ENCODE results near the gene SPARCL1. TPM values are rescaled to one million over a fixed set of nuclear protein-coding genes. Genes with fewer than 3 reads are reported as not detected.

SPARCL1 gene
- total and polyA plus RNA-seq, 2 donors (not counting 3 experiments of a cell fraction or from before 2014, with no cell fraction given) = not detected

- dilution Hi-C loops (cut with MboI; ENCODE audit: extremely low pct_ligation_motif_present, low sequenced_read_pairs) (no loop called here), intact Hi-C loops (cut with micrococcal nuclease) (no loop called here)
- no peaks in the 10 kb centered on the region for H3K79me2 ChIP-seq (ENCODE audit: control insufficient read depth, insufficient read depth, low read length)
- H3K9ac ChIP-seq (replicated peaks; ENCODE audit: extremely low read depth, insufficient read depth, low read length) = no peak overlapping the region
- no peak for FAIRE-seq
- H3K4me2 ChIP-seq (ENCODE audit: insufficient read depth, low read length) = no peak overlapping the region
- no peaks in the 10 kb centered on the region for H3K9me3 ChIP-seq (replicated peaks; ENCODE audit: control insufficient read depth, insufficient read depth, low read length)
- no peak overlapping the region for H3K4me3 ChIP-seq (replicated peaks in 1 of 3; ENCODE audit: insufficient read depth in 1 of 3, low read depth in 1 of 3, low read length in 3 of 3)
- peaks cover 0 to 2% of the 10 kb centered on the region in 2 experiments for H3K27me3 ChIP-seq (ENCODE audit: control insufficient read depth in 2 of 2, insufficient read depth in 2 of 2, low read length in 2 of 2)
- H3K27ac ChIP-seq (ENCODE audit: insufficient read depth, low read depth, low read length) = no peak overlapping the region
- no peak for TF ChIP-seq GATA2 (IDR thresholded peaks at IDR 0.05; ENCODE audit: insufficient read depth, insufficient read length, low read depth, low read length)
- no peak for TF ChIP-seq CTCF (IDR thresholded peaks at IDR 0.05; ENCODE audit: extremely low read depth in 1 of 2, insufficient read depth in 1 of 2, low read depth in 1 of 2, low read length in 2 of 2)
- TF ChIP-seq EZH2 (IDR thresholded peaks at IDR 0.05; ENCODE audit: borderline replicate concordance, low read depth, low read length, severe bottlenecking) = no peak
- TF ChIP-seq MYC (IDR thresholded peaks at IDR 0.05; ENCODE audit: low read depth, low read length) = no peak
- no peak for TF ChIP-seq POLR2A (IDR thresholded peaks at IDR 0.05; ENCODE audit: low read depth, low read length)
- no peak for TF ChIP-seq FOS (IDR thresholded peaks at IDR 0.05; ENCODE audit: borderline replicate concordance, insufficient read depth, low read length)
- TF ChIP-seq MAX (IDR thresholded peaks at IDR 0.05; ENCODE audit: insufficient read depth, insufficient read length) = no peak
- TF ChIP-seq POLR2AphosphoS5 (IDR thresholded peaks at IDR 0.05; ENCODE audit: insufficient read depth, low read depth, low read length) = no peak
- no peak for TF ChIP-seq JUN (IDR thresholded peaks at IDR 0.05; ENCODE audit: borderline replicate concordance, insufficient read depth, insufficient read length, low read depth)
- DNase-seq (ENCODE audit: low read depth, low spot score) = no peak
- BruUV-seq (replicated peaks) = no TSS peak
- H3K9me1 ChIP-seq (replicated peaks; ENCODE audit: control insufficient read depth, extremely low read depth, insufficient read depth, low read length) = no peaks in the 10 kb centered on the region
- no peak overlapping the region for H2AFZ ChIP-seq (ENCODE audit: low read depth, low read length)
- ChIA-PET CTCF (no interaction called here), POLR2A (no interaction called here)
- H3K4me1 ChIP-seq (ENCODE audit: control insufficient read depth, extremely low read depth, insufficient read depth, low read length) = no peaks in the 10 kb centered on the region
- H3K36me3 ChIP-seq (ENCODE audit: control insufficient read depth in 2 of 2, extremely low read depth in 1 of 2, insufficient read depth in 2 of 2, low read length in 2 of 2) = no peaks in the 10 kb centered on the region
- no peaks in the 10 kb centered on the region for H4K20me1 ChIP-seq (replicated peaks; ENCODE audit: control insufficient read depth, extremely low read depth, insufficient read depth, low read length)
Observed at GRCh38 chr4:87551361-87551760, 22.2 kb upstream of the SPARCL1 start.

All from endothelial cell of umbilical vein (primary cell).